Activated T-cell treated with anti-CD3 and anti-CD28 coated beads for 1 hour (primary cell): ENCODE results near the gene FMNL3.
"Not testable (repeated sequence)": the region's sequence is repeated elsewhere in the genome, so short reads cannot be mapped to it uniquely, and the experiment has no call there.

ENCODE experiments used
- DNase-seq: peaks from one replicate; pipeline ENCODE4 v3.0.0-alpha.2; 2020; ENCODE audit warnings: low read depth

The FMNL3 gene

DNA sequence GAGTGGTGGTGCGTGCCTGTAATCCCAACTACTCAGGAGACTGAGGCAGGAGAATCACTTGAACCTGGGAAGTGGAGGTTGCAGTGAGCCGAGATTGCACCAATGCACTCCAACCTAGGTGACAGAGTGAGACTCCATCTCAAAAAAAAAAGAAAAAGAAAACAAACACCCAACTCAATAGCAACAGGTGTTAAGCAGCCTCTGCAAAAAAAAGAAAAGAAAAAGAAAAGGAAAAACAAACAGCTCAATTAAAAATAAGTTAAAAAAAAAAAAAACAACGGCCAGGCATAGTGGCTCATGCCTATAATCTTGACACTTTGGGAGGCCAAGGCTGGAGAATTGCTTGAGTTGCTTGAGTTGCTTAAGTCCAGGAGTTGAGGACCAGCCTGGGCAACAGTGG is 10.6 kb upstream of the FMNL3 start:
- not testable (repeated sequence) for DNase-seq

DNA sequence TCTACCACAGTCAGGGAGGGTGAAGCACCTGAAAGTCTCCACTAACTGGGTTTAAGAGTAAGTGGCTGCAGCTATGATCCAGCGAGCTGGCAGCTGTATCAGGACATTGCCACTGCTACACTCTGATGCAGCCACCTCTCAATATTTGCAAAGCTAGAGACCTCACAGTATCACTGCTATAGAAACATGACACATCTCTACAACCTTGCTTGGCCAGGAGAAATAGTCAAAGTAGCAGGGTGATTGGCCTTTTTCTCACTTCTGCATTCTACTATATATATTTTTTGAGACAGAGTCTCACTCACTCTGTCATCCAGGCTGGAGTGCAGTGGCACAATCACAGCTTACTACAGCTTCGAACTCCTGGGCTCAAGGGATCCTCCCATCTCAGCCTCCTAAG is 9.3 kb upstream of the FMNL3 start:
- no peak for DNase-seq

DNA sequence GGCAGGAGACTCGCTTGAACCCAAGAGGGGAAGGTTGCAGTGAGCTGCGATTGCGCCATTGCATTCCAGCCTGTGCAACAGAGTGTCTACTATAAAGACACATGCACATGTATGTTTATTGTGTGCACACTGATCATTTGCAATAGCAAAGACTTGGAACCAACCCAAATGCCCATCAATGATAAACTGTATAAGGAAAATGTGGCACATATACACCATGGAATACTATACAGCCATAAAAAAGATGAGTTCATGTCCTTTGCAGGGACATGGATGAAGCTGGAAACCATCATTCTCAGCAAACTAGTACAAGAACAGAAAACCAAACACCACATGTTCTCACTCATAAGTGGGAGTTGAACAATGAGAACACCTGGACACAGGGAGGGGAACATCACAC is 6.7 kb upstream of the FMNL3 start:
- DNase-seq = not testable (repeated sequence)

DNA sequence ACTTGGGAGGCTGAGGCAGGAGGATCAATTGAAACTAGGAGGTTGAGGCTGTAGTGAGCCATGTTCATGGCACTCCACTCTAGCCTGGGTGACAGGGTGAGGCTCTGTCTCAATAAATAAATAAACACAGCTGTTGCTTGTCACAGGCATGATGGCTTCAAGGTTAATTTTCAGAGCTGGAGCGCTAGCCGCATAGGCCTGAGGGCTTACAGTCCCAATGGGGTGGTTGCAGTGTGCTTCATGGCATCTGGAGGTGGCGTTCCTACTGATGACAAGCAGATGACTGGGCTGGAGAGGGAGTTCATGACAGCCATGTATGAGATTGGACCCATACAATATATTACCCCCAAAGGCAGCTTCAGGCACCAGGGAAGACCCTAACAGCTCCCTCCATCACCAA is 1.6 kb upstream of the FMNL3 start:
- DNase-seq = no peak

DNA sequence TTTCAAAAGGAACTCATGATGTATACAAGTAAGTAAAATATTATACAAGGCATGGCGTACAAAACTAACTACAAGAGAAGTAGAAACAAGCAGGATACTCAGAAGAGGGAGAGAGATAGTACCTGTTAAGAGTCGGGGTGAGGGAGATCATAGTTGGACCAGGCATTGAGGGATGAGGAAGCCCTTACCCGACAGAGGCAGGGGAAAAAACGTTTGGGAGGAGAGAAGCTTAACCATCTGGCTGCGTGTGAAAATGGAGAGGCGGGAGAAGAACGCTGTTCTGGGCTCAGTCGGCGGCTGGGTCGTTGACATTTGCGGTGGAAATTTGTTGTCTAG is 575 bp upstream of the FMNL3 start:
- no peak for DNase-seq

DNA sequence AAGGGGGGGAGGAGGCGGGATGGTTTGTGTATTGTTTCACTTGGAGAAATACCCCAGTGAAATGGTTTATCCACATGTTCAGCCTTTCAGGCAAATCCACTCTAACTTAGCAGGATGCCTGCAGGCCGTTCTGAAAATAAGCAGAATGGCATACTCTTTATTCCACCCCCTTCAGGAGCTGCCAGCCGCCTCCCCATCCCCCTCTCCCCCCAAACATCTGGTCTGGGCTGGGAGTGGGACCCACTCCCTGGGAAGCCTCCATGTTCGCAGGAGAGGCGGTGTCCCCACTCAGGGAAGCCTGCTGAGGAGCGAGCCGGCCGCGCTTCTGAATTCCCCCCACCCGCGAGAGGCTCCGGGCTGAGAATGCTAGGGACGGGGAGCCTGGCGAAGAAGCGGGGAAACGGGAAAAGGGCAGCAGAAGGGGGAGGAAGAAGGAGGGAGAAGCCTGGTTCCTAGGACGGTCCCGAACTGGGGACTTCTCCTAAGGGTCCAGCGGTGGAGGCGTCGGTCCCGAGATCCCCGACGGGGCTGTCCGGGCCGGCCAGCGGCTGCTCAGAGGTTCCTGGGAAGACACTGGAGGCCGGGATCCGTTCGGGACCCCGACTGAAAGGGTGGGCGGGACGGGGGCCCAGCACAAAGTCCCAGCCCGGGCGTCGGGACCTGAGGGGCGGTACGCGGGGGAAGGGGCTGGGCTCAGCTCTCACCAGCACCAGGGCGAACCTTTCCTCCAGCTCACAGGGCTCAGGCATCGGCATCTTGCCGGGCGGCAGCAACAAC is 666 bp downstream of the FMNL3 start:
- DNase-seq = peak; percentile 7

DNA sequence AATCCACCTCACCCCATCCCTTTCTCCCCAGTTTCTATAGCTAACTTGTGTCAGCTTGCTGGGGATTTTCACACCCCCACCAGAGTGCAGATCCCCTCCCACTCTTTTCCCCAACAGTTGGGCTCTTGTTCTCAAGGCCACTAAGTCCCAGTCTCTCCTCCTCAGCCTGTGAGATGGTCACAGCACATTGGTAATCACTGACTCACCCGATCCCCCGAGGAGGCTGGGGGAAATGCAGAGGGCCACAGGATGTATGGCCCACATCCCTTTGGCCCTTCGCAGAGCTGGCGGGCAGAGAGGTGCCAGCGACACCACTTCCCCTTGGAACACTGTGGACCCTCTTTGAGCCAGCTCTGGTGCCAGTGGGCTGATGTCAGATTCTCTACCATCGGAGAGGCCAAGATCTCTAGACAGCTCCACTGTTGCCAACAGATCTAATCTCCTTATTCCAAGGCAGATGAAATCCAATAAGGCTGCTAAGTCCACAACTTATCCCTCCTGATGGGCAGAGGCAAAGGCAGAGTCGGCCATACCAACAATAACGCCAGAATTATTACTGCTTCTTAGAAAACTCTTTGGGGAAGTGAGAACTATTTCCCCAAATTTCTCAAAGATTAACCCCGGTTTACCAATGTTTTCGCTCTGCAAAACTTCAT is 1.6 kb downstream of the FMNL3 start:
- DNase-seq = no peak

DNA sequence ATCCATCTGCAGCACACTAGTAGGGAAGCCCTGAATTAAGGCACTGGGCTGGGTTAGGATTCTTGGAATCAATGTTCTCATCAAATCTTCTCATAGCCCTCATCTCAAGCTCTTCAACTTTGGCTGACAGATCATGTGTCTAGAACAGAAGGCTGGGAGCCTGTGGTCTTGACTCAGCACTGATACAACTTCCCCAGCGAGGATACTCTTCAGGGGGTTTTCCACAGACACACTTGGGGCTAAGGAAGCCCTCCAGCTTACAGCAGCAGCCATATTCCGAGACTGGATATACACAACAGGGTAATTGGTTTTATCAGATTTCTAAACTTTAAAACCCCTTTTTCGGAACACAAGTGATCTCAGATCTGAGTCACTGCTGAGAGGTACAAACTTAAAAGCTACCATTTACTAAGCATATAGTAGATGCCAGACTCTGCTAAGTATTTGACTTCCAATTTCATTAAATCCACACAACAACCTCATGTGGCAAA is 3.5 kb downstream of the FMNL3 start:
- no peak for DNase-seq

DNA sequence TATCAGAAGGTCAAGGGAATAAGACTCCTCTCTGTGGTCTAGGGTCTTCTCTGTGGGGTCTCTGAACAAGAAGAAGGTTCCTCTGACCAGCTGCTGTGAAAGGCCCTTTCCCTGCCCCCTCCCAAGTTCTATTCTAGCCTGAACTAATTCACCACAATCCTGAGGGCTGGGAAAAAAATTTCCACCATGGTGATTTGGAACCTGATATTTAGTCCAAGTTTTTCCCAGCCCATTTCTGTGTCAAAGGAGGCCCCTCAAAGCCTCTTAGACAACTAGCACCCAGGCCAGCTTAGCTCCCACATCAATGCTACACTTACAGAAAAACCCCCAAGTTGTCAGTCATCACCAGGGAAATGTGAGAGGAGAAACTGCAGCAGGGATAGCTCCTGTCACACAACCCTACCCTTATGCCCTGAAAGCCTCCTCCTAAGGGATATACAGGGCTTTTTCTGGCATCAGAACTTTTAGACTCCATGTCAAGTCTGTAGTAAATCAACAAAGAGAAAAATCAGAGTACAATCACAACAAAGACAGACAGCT is 4.5 kb downstream of the FMNL3 start:
- DNase-seq = no peak

DNA sequence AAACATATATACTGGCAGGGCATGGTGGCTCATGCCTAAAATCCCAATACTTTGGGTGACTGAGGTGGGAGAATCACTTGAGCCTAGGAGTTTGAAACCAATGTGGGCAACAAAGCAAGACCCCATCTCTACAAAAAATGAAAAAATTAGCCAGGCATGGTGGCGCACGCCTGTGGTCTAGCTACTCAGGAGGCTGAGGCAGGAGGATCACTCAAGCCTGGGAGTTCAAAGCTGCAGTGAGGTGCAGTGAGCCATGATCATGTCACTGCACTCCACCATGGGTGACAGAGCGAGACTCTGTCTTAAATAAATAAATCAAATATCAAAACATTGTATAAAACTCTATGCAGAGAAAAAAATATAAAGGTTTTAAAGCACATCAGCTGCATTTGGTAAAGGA is 5.2 kb downstream of the FMNL3 start:
- DNase-seq = no peak

DNA sequence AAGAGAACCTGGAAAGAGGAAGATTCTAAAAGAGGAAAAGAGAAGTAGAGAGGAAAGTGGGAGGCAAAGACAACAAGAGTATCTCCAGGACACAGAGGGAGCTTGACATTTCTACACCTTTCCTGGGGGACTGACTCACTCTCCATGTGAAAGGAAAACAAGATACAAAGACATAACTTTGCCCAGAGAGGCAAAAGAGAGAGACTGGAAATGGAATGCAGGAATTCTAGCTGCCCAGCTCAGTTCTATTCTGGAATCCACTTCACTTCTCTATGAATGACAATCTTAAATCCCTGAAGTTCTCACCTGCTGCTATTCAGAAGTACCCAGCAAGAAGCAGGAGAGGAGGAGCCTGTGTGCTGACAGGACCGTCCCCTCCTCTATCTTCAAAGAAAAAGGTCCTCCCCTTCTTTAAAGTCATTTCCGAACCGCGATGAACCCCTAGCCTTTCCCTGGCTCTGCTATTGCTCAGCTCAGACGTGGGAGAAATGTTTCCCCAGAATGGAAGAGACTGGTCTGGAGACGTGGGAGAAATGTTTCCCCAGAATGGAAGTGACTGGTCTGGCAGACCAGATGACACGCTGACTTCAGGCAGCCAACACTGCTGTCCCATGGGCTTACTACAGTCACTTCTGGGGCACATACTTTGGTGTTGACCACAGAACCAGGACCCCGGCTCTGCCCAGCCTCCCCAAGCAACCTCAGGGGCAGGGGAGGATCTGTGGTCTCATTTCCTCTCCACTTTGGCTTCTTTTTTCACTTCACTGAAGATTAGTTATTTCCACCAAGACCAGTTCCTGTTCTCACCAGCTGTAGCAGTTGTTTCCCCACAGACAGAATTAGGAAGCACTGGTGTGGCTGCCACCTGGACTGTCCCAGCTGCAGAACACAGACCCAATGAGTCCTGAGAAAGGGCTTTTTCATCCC is 8.3 kb downstream of the FMNL3 start:
- DNase-seq = no peak

DNA sequence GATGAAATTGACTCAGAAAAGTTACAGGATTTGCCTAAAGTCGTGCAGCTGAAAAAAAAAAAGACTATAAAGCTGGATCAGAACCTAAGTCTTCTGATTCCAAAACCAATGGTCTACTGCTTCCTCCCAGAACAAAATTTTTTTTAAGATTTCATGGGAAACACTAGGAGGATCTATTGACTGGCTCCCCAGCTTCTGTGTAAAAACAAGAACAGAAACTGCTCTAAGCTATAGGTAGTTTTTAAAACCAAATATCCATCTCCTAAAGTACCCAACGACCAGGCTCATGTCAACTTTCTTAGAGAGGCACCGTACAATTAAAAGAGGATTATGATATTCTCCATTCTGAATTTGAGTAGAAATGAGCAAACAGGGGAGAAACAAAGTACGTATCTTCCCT is 9.4 kb downstream of the FMNL3 start:
- no peak for DNase-seq

DNA sequence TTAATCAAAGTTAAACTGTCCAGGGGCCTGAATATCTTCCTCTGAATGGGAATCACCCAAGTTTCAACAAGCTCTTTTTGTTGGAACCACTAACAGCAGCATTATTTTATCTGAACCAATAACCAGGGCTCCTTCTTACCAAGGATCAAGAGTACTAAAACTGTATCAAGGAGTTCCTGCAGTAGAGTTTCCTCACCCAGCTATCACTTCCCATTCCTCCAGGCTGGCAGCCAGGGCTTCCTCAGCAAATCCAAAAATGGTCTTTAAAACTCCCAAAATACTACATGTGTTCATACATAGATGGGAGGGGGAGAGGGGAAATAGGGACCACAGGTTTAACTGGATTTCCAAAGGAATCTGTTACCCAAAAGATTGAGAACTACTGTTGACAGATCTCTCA is 10.5 kb downstream of the FMNL3 start:
- no peak for DNase-seq

DNA sequence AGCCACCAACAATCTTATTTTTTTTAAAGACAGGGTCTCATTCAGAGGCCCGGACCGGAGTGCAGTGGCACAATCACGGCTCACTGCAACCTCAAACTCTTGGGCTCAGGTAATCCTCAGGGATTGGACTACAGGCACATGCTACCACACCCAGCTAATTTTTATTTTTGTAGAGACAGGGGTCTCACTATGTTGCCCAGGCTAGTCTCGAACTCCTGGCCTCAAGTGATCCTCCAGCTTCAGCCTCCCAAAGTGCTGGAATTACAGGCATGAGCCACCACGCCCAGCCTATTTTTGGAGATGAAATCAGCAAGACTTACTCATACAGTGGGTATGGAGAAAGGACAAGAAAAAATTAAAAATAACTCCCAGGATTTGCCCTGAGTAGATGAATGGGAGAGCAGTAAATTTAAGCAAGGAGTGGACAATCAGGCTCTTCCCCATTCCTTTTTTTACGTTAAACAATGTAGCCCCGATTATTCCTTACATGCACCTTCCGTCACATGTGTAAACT is 13.2 kb downstream of the FMNL3 start:
- DNase-seq = no peak

DNA sequence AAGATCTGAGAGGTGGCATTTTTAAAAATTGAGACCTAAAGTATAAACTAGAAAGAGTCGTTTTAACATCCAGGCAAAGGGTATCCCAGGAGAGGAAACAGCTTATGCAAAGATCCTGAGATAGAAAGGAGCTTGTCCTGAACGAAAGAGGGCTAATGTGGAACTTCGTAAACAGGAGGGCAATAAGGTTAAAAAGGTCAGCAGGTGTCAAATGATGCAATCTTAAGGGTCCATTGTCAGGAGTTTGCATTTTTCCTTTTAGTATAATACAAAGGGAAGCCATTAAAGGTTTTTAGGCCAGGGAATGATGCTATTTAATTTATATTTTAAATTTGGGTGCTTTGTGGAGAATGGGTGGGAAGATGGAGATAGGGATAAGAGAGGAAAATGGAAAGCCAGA is 14.4 kb downstream of the FMNL3 start:
- DNase-seq = no peak

DNA sequence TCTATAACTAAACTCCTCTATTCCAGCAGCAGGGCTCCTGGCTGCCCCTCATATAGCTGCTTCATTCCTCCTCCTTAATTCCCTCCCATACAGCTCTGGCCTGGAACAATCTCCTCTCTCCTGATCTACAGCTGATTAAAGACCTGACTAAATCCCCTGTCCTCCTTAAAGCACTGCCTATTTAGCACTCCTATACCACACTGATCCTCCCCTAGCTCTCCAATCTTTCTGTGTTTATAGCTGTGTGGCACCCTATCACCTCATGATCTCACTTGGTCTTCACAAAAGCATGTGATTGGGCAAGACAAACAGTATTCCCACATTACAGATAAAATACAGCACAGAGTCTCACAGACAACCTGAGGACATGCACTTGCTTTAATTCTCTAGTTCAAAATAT is 17.4 kb downstream of the FMNL3 start:
- no peak for DNase-seq

DNA sequence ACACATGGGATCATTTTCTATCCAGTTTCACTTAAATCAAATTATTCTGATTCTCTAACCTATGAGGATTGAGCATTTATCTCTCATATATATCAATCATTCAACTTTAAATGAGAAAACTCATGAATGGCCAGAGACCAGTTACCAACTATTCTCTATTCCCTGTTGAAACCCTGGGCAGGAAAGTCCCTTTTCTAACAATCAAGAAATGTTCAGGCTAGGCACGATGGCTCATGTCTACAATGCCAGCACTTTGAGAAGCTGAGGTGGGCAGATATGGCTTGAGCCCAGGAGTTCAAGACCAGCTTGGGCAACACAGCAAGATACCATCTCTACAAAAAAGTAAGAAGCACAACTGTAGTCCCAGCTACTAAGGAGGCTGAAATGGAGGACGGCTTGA is 18.0 kb downstream of the FMNL3 start:
- DNase-seq = no peak

DNA sequence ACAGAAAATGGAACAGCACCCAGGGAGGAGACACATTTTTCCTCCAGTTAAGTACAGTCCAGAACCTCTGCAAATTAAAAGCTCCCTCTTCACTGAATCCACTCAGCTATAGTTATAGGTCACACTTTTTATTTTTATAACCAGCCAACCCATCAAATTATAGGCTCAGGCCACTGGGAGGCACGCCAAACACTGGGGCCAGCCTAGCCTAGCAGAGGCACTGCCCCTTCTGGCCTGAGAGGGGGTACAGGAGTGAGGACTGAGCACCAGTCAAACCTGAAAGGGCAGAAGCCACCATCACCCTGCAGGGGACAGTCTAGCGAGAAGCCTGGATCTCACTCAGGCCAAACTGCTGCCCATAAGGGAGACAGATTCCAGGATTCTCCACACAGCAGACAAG is 19.3 kb downstream of the FMNL3 start:
- no peak for DNase-seq

DNA sequence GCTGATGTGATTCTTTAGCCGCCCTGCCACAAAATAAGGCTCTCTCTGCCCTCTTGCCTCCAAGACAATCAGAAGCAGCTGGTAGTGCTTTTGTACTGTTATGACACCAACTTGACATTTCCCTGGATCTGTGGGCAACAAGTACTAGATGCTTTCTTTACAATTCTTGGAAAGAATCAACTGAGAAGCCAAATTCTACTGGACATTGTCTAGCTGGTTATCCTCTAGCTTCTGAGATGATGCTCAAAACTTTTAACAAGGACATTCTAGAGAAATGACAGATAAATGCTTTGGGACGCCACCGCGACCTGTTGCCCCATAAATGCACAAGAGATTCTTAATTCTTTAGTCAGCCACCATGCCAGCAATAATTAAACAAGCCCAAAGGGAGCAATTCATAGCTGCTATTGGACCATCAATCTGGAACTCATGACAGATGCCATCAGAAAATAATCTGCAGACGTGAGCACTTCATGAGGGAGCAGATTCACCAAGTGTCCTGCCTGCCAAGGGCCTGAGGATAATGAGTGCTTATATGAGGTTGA is 22.8 kb downstream of the FMNL3 start:
- DNase-seq = no peak

DNA sequence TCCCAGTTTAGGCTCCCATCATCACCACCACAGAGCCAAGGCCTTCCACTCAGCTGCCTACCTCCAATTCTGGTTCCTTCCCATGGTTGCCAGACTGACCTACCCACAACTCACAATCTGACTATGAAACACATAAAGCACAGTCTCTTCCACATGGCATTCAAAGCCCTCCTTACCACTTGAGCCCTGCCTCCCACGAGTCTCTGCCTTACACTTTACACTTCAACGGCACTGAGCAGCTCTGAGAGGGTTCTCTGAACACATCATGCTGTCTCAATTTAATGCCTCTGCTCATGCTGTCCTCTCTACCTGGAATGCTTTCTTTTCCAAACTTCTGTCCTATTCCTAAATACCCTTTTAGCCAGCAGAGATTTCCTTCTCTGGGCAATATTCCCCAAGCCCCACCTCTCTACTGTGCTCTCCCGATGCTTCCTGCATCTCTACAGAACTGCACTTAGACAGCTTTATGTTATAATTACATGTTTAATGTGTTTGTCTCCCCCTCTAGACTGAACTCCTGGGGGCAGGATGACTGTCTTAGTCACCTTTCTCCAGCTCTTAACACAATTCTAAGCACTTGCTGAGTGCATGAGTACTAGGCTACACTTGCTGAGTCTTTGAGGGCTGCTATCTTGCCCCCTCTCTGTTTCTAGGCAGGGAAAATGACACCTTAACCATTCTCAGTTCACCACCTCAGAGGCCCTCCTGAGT is 23.5 kb downstream of the FMNL3 start:
- DNase-seq = no peak

DNA sequence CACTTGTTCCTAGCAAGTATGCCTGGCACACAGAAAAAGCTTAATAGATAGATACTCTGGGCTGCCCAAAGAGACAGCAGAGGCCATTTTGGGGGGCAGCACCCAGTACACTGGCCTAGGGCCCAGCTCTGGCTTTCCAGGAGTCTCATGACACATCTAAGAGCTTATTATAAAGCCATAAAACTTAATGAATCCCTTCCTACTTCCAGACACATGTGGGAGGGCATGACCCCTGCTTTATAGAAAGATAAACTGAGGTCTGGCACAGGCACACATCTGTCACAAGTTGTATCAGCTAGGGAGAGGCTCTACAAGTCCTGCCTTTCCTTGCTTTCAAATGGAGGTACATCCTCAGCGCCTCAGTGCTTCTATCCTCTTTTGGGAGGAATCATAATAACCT is 27.1 kb downstream of the FMNL3 start:
- DNase-seq = no peak
